Heart right ventricle (tissue), 16 donors: Measurements from ENCODE around the gene CYB5R3. TPM values are rescaled to one million over a fixed set of nuclear protein-coding genes. Genes with fewer than 3 reads are reported as not detected.
"Not testable (repeated sequence)": the region's sequence is repeated elsewhere in the genome, so short reads cannot be mapped to it uniquely, and the experiment has no call there.

Experiments
- ATAC-seq, 8 donors: fragments of 200-7000 bp; cut with Tn5 transposase; one replicate each; pipeline ENCODE4 v1.9.1; 2020; ENCODE audit warnings: mild to moderate bottlenecking in 8 of 8, moderate library complexity in 8 of 8, moderate number of reproducible peaks in 1 of 8
- DNase-seq, 2 donors: peaks; one replicate each; pipeline ENCODE4 v3.0.0-alpha.2; 2020
- H3K27ac ChIP-seq, 10 donors: fragments of 200-600 bp; sonication (generic) in 2 of 10; one replicate each; pipeline versions ENCODE4 v1.5.0 to v1.8.0; 2020 to 2022; ENCODE audit warnings: mild to moderate bottlenecking in 3 of 10
- H3K27me3 ChIP-seq, 7 donors: fragments of 200-600 bp; one replicate each; pipeline ENCODE4 v1.8.0; 2021 to 2022; ENCODE audit warnings: mild to moderate bottlenecking in 2 of 7
- H3K36me3 ChIP-seq, 9 donors: fragments of 200-600 bp; sonication (generic) in 1 of 9; one replicate each; pipeline versions ENCODE4 v1.5.0 to v1.8.0; 2020 to 2022; ENCODE audit warnings: mild to moderate bottlenecking in 2 of 9
- H3K4me1 ChIP-seq, 9 donors: fragments of 200-600 bp; sonication (generic) in 1 of 9; one replicate each; pipeline versions ENCODE4 v1.5.0 to v1.8.0; 2020 to 2022; ENCODE audit warnings: mild to moderate bottlenecking in 4 of 9
- H3K4me3 ChIP-seq, 10 donors: fragments of 200-600 bp; sonication (generic) in 2 of 10; one replicate each; pipeline versions ENCODE4 v1.5.0 to v1.8.0; 2020 to 2022; ENCODE audit warnings: mild to moderate bottlenecking in 7 of 10, moderate library complexity in 2 of 10
- H3K9me3 ChIP-seq, 11 donors: fragments of 200-600 bp in 10 of 11; sonication (generic) in 2 of 11; one replicate each; pipeline versions ENCODE4 v1.5.0 to v1.8.0; 2013 to 2022; ENCODE audit warnings: mild to moderate bottlenecking in 2 of 11, control low read depth in 1 of 11, moderate library complexity in 1 of 11
- CTCF ChIP-seq, 9 donors: fragments of 200-600 bp; sonication (generic) in 2 of 9; IDR thresholded peaks; one replicate each; pipeline versions ENCODE4 v1.5.0 to v1.8.0; 2021 to 2022; ENCODE audit warnings: antibody characterized with exemption in 9 of 9, mild to moderate bottlenecking in 5 of 9, moderate library complexity in 1 of 9
- WGBS, 2 donors: extraction: QIAGEN DNeasy Blood & Tissue Kit; methylation state at CpG; one replicate each; pipeline ENCODE4 v1.1.7; 2013; ENCODE audit warnings: inconsistent platforms in 1 of 2; 5-methylcytosine and 5-hydroxymethylcytosine counted together
- intact Hi-C, 10 donors: fragments of 100-400 bp; cut with DNase I; formaldehyde crosslinking; loops; one replicate each; pipeline versions ENCODE4 v1.11.1 to v1.14.2; 2022
- polyA plus RNA-seq, 2 donors: library from polyadenylated mRNA; stranded (reverse); fragments of 200-250 nt; gene quantifications; one replicate each; pipeline ENCODE4 v1.2.3, GENCODE V29; 2013
- total RNA-seq, 10 donors: library from RNA; stranded (reverse); fragmentation: NEBNext Ultra II Directional in 3 of 10; extraction: Animal tissue kit (Norgen Biotek cat#: 25700) in 3 of 10; gene quantifications; one replicate each; pipeline versions ENCODE4 v1.2.1 to v1.2.4, GENCODE V29; 2021 to 2023
- donor health status: Arrhythmogenic right ventricular cardiomyopathy.
- donor health status: ischemic (EF 13 %, LVEDD 7.1; RV severe dilation, severe dysfunction).
- donor health status: healthy with polysubstance abuse.
- donor health status: DM: no; HTN: yes; CAD: no.
- donor health status: DM: no; HTN: no; CAD: no.
- donor health status: ischemic (EF 25% LVEDD 6.9; RV normal size, moderate dysfunction).
- donor health status: ischemic (EF 25% LVEDD 5.7; RV mildly dilated, moderate dysfunction).
- donor health status: healthy.
- donor health status: DM: yes; HTN: yes; CAD: no.
- donor health status: Ischemic cardiomyopathy.
- donor health status: ischemic (EF 35%, LVEDD 5.7; RV mildly dilated, moderate dysfunction).
- donor health status: nonischemic (EF 11% LVEDD 7.7; RV severe dilation, severe dysfunction).
- donor health status: DM: yes; HTN: yes; CAD: no.
- donor health status: PGD.
- donor health status: ischemic (EF 29% LVEDD 5.4; RV normal size, mild dysfunction).
- donor health status: nonischemic (EF 23%, LVEDD 6.1; RV moderate dilation, normal function).

The CYB5R3 gene
- total and polyA plus RNA-seq, 12 donors, result 91.9 to 633 (median 310) TPM

GRCh38 chr22:42617155-42617983 lies 31.8 kb downstream of the CYB5R3 start:
- H3K4me1 ChIP-seq, result peaks cover 15 to 55% (median 41%) of the 10 kb centered on the region in 9 donors
- no peaks in the 10 kb centered on the region for H3K9me3 ChIP-seq
- H3K4me3 ChIP-seq, result no peak overlapping the region
- DNase-seq (no peak), ATAC-seq (no peak)
- intact Hi-C loops, result loop anchor here in 2 of 10 donors (2.0 to 10.0 kb wide), 2 partner anchors 27 to 103 kb away; partner anchors contain the start of gene RRP7A (in 1 of the 2)
- H3K27me3 ChIP-seq, result no peaks in the 10 kb centered on the region
- H3K36me3 ChIP-seq, result peaks cover 0 to 32% (median 13%) of the 10 kb centered on the region in 9 donors
- no peak for TF ChIP-seq CTCF (IDR thresholded peaks at IDR 0.05)
- peak overlapping the region in 7 of 10 donors; percentile 14 to 98 (median 42) for H3K27ac ChIP-seq
- WGBS, 2 donors, result 63 to 65% methylated on average over 20 of the region's 20 CpGs

GRCh38 chr22:42615860-42616175 lies 33.4 kb downstream of the CYB5R3 start:
- 20 to 22% methylated on average over 13 of the region's 13 CpGs for WGBS, 2 donors
- not testable (repeated sequence) for DNase-seq, H3K27me3 ChIP-seq, H3K9me3 ChIP-seq
- Histone ChIP-seq H3K4me3 (peak overlapping the region in 8 of 10 donors; percentile 9 to 93 (median 84)), H3K4me1 (peaks cover 10 to 57% (median 48%) of the 10 kb centered on the region in 9 donors), H3K36me3 (peaks cover 0 to 39% (median 13%) of the 10 kb centered on the region in 9 donors), H3K27ac (peak overlapping the region; percentile 79 to 99 (median 97))
- intact Hi-C loops, result loop anchor here in 3 of 10 donors (2.0 to 10.0 kb wide), 2 partner anchors 29 to 101 kb away; partner anchors contain the start of gene RRP7A (in 1 of the 3)
- peak in 5 of 8 donors; percentile 0 to 32 (median 0) for ATAC-seq

- DNase-seq (peak; percentile 77 to 91), ATAC-seq (peak; percentile 64 to 85 (median 76))
- intact Hi-C loops, result loop anchor here in 2 of 10 donors (2.0 to 10.0 kb wide), 2 partner anchors 30 to 100 kb away; partner anchors contain the start of gene RRP7A (in 1 of the 2)
- Histone ChIP-seq H3K27me3 (no peaks in the 10 kb centered on the region), H3K4me1 (peaks cover 10 to 63% (median 53%) of the 10 kb centered on the region in 9 donors), H3K27ac (peak overlapping the region; percentile 79 to 99 (median 97)), H3K36me3 (peaks cover 0 to 36% (median 13%) of the 10 kb centered on the region in 9 donors), H3K9me3 (no peaks in the 10 kb centered on the region), H3K4me3 (peak overlapping the region in 9 of 10 donors; percentile 9 to 93 (median 83))
- no peak for TF ChIP-seq CTCF (IDR thresholded peaks at IDR 0.05)
- 0% methylated on average over 35 of the region's 35 CpGs for WGBS, 2 donors
Observed at GRCh38 chr22:42615092-42615859, 33.9 kb downstream of the CYB5R3 start.

GRCh38 chr22:42614312-42615091 lies 34.7 kb downstream of the CYB5R3 start, which contains the start of gene POLDIP3:
Gene POLDIP3, minus strand, starts transcription at chr22:42614883. Its CDS starts 26 bp downstream, at chr22:42614857.
- peak in 6 of 9 donors; percentile 25 to 54 (median 40) for TF ChIP-seq CTCF (IDR thresholded peaks at IDR 0.05)
- DNase-seq (peak; percentile 99), ATAC-seq (peak; percentile 87 to 95 (median 93))
- intact Hi-C loops, result loop anchor here in 2 of 10 donors (2.0 to 10.0 kb wide), 2 partner anchors 30 to 100 kb away; partner anchors contain the start of gene RRP7A (in 1 of the 2)
- H3K9me3 ChIP-seq, result no peaks in the 10 kb centered on the region
- H3K36me3 ChIP-seq, result peaks cover 0 to 28% (median 6%) of the 10 kb centered on the region in 9 donors
- WGBS, 2 donors, result 0 to 1% methylated on average over 78 to 85 of the region's 85 CpGs
- H3K4me1 ChIP-seq, result peaks cover 10 to 70% (median 61%) of the 10 kb centered on the region in 9 donors
- peak within 1 kb of the TSS; percentile 79 to 99 (median 97) for H3K27ac ChIP-seq
- H3K4me3 ChIP-seq, result peak within 1 kb of the TSS; percentile 57 to 93 (median 84)
- H3K27me3 ChIP-seq, result no peaks in the 10 kb centered on the region
